Caco-2 (cell line): ENCODE measurements around the gene SLC12A3. TPM values are rescaled to one million over a fixed set of nuclear protein-coding genes. Genes with fewer than 3 reads are reported as not detected.

Experiments
- BruUV-seq: library from RNA; stranded (reverse); fragments of 400-500 nt; replicated peaks from 2 replicates; lab custom pipeline; 2021; lab: Mats Ljungman, UMichigan
- CTCF ChIA-PET: fragments of 300-600 bp; sonication (Branson Sonifier 250); formaldehyde crosslinking; loops from one replicate; lab custom pipeline; 2022; ENCODE audit warnings: antibody characterized with exemption; lab: Charles Lee
- POLR2A ChIA-PET: fragments of 300-600 bp; sonication (Branson Sonifier 250); formaldehyde crosslinking; loops from one replicate; lab custom pipeline; 2022; ENCODE audit warnings: antibody characterized with exemption; lab: Charles Lee
- DNase-seq, 2 experiments: peaks; one replicate each; pipeline versions ENCODE4 v3.0.0 to v3.0.0-alpha.2; 2020 to 2022
- H3K27me3 ChIP-seq: replicated peaks from 2 replicates; pipeline ENCODE4 v1.6.0; 2011; ENCODE audit warnings: low read length; ENCODE audit not compliant: control insufficient read depth, insufficient read depth
- H3K36me3 ChIP-seq: 2 replicates; pipeline ENCODE4 v1.5.1; 2011; ENCODE audit warnings: low read length; ENCODE audit not compliant: control insufficient read depth, insufficient read depth
- H3K4me1 ChIP-seq: fragments of 250-450 bp; sonication (Bioruptor Pico); 2 replicates; pipeline ENCODE4 v1.5.1; 2020; ENCODE audit warnings: mild to moderate bottlenecking
- H3K4me3 ChIP-seq: 2 replicates; pipeline ENCODE4 v1.5.1; 2011; ENCODE audit warnings: low read depth, mild to moderate bottlenecking, control low read depth, low read length
- H3K9me3 ChIP-seq: fragments of 250-450 bp; sonication (Bioruptor Pico); 2 replicates; pipeline ENCODE4 v1.5.1; 2020; ENCODE audit warnings: mild to moderate bottlenecking, moderate library complexity
- H3K27ac Mint-ChIP-seq: one replicate; pipeline ENCODE4 v1.8.0; 2022; ENCODE audit warnings: mixed read lengths; ENCODE audit not compliant: unreplicated experiment
- H3K27me3 Mint-ChIP-seq: one replicate; pipeline ENCODE4 v1.8.0; 2022; ENCODE audit warnings: mixed read lengths; ENCODE audit not compliant: insufficient read depth, unreplicated experiment
- H3K36me3 Mint-ChIP-seq: one replicate; pipeline ENCODE4 v1.8.0; 2022; ENCODE audit warnings: mild to moderate bottlenecking, mixed read lengths; ENCODE audit not compliant: insufficient read depth, unreplicated experiment
- H3K4me1 Mint-ChIP-seq: one replicate; pipeline ENCODE4 v1.8.0; 2022; ENCODE audit warnings: low read depth, mixed read lengths; ENCODE audit not compliant: unreplicated experiment
- H3K4me3 Mint-ChIP-seq: one replicate; pipeline ENCODE4 v1.8.0; 2022; ENCODE audit warnings: mild to moderate bottlenecking, moderate library complexity, mixed read lengths; ENCODE audit not compliant: unreplicated experiment
- H3K9me3 Mint-ChIP-seq: one replicate; pipeline ENCODE4 v1.8.0; 2022; ENCODE audit warnings: mixed read lengths; ENCODE audit not compliant: unreplicated experiment
- CTCF ChIP-seq, 2 experiments: fragments of 200-600 bp in 1 of 2; IDR thresholded peaks; 1 replicate in 1 of 2; 2 replicates in 1 of 2; pipeline versions ENCODE4 v1.5.1 to v1.8.0; 2011 to 2022; ENCODE audit warnings: antibody characterized with exemption in 1 of 2, control low read depth in 1 of 2, inconsistent platforms in 1 of 2, low read depth in 1 of 2, low read length in 1 of 2, mild to moderate bottlenecking in 1 of 2, moderate library complexity in 1 of 2; ENCODE audit not compliant: insufficient read depth in 1 of 2, severe bottlenecking in 1 of 2, unreplicated experiment in 1 of 2
- intact Hi-C: fragments of 100-400 bp; cut with micrococcal nuclease; formaldehyde crosslinking; loops from one replicate; pipeline ENCODE4 v1.10.0; 2022; ENCODE audit not compliant: unreplicated experiment
- total RNA-seq: library from RNA; stranded (reverse); gene quantifications from 2 replicates; pipeline ENCODE4 v1.2.3, GENCODE V29; 2022

The SLC12A3 gene
- total RNA-seq, 1 experiment from 2014 or later: 0.73 TPM

GRCh38 chr16:56879276-56879675, 14.3 kb downstream of the SLC12A3 start:
- TF ChIP-seq CTCF (IDR thresholded peaks at IDR 0.05; ENCODE audit: insufficient read depth in 1 of 2, low read depth in 1 of 2, low read length in 1 of 2, severe bottlenecking in 1 of 2, unreplicated experiment in 1 of 2): no peak
- intact Hi-C loops: no loop called here
- BruUV-seq: no TSS peak
- H3K36me3 Mint-ChIP-seq: peaks cover 6% of the 10 kb centered on the region
- Histone ChIP-seq H3K4me1 (no peaks in the 10 kb centered on the region), H3K4me3 (no peak overlapping the region), H3K27me3 (no peaks in the 10 kb centered on the region), H3K9me3 (no peaks in the 10 kb centered on the region), H3K36me3 (no peaks in the 10 kb centered on the region)
- no peak overlapping the region for H3K27ac Mint-ChIP-seq
- no peaks in the 10 kb centered on the region for H3K9me3 Mint-ChIP-seq
- DNase-seq: no peak
- H3K4me1 Mint-ChIP-seq: no peaks in the 10 kb centered on the region
- ChIA-PET POLR2A (no interaction called here), CTCF (interaction anchor here (0.6 kb wide), 2 partner anchors 12 to 776 kb away, joined by 3 to 4 read pairs; no protein-coding TSS in a partner anchor)
- H3K4me3 Mint-ChIP-seq: no peak overlapping the region
- no peaks in the 10 kb centered on the region for H3K27me3 Mint-ChIP-seq

GRCh38 chr16:56880176-56880575, 15.2 kb downstream of the SLC12A3 start:
- intact Hi-C loops: no loop called here
- no peak for DNase-seq
- no peaks in the 10 kb centered on the region for H3K36me3 ChIP-seq
- Mint-ChIP-seq H3K4me3 (no peak overlapping the region), H3K27ac (no peak overlapping the region), H3K9me3 (no peaks in the 10 kb centered on the region), H3K36me3 (peaks cover 1% of the 10 kb centered on the region), H3K4me1 (no peaks in the 10 kb centered on the region), H3K27me3 (no peaks in the 10 kb centered on the region)
- no peaks in the 10 kb centered on the region for H3K27me3 ChIP-seq
- ChIA-PET CTCF (no interaction called here), POLR2A (no interaction called here)
- no peak overlapping the region for H3K4me3 ChIP-seq
- BruUV-seq: no TSS peak
- no peaks in the 10 kb centered on the region for H3K4me1 ChIP-seq
- H3K9me3 ChIP-seq: no peaks in the 10 kb centered on the region
- no peak for TF ChIP-seq CTCF (IDR thresholded peaks at IDR 0.05; ENCODE audit: insufficient read depth in 1 of 2, low read depth in 1 of 2, low read length in 1 of 2, severe bottlenecking in 1 of 2, unreplicated experiment in 1 of 2)

GRCh38 chr16:56880685-56881084, 15.7 kb downstream of the SLC12A3 start:
- CTCF ChIA-PET: no interaction called here
- H3K4me1 ChIP-seq: no peaks in the 10 kb centered on the region
- H3K4me3 Mint-ChIP-seq: no peak overlapping the region
- no peaks in the 10 kb centered on the region for H3K9me3 ChIP-seq
- no peaks in the 10 kb centered on the region for H3K9me3 Mint-ChIP-seq
- H3K36me3 ChIP-seq: no peaks in the 10 kb centered on the region
- no peaks in the 10 kb centered on the region for H3K27me3 Mint-ChIP-seq
- DNase-seq: no peak
- no peak overlapping the region for H3K27ac Mint-ChIP-seq
- no TSS peak for BruUV-seq
- H3K27me3 ChIP-seq: no peaks in the 10 kb centered on the region
- no peaks in the 10 kb centered on the region for H3K36me3 Mint-ChIP-seq
- POLR2A ChIA-PET: no interaction called here
- no peak for TF ChIP-seq CTCF (IDR thresholded peaks at IDR 0.05; ENCODE audit: insufficient read depth in 1 of 2, low read depth in 1 of 2, low read length in 1 of 2, severe bottlenecking in 1 of 2, unreplicated experiment in 1 of 2)
- H3K4me1 Mint-ChIP-seq: no peaks in the 10 kb centered on the region
- H3K4me3 ChIP-seq: no peak overlapping the region
- intact Hi-C loops: no loop called here
